HUDEP-2 (cell line): ENCODE data around the gene TRIO.
"Not testable (repeated sequence)": the region's sequence is repeated elsewhere in the genome, so short reads cannot be mapped to it uniquely, and the experiment has no call there.

ENCODE experiments used
- DNase-seq, 76 experiments: peaks; one replicate each; lab custom pipeline; 2025; ENCODE audit not compliant: unreplicated experiment in 76 of 76; lab: John Stamatoyannopoulos, UW

Gene TRIO

GRCh38 chr5:14510156-14510734 lies 367.1 kb downstream of the TRIO start:
- DNase-seq = no peak

- DNase-seq = no peak
These were observed 367.7 kb downstream of the TRIO start for GRCh38 chr5:14510880-14511279.

GRCh38 chr5:14512574-14512973 lies 369.4 kb downstream of the TRIO start:
- DNase-seq = no peak

GRCh38 chr5:14513266-14513665 lies 370.1 kb downstream of the TRIO start:
- no peak for DNase-seq

GRCh38 chr5:14516901-14517300 lies 373.8 kb downstream of the TRIO start:
- DNase-seq = no peak

GRCh38 chr5:14518638-14519037 lies 375.5 kb downstream of the TRIO start:
- DNase-seq = no peak

GRCh38 chr5:14521748-14522147 lies 378.6 kb downstream of the TRIO start:
- DNase-seq = no peak

- no peak for DNase-seq
These were observed 379.6 kb downstream of the TRIO start for GRCh38 chr5:14522721-14523120.

GRCh38 chr5:14523243-14524034 lies 380.3 kb downstream of the TRIO start:
- no peak for DNase-seq

GRCh38 chr5:14525397-14525796 lies 382.3 kb downstream of the TRIO start:
- DNase-seq = no peak

- DNase-seq = no peak
These were observed 383.4 kb downstream of the TRIO start for GRCh38 chr5:14526493-14526892.

GRCh38 chr5:14528115-14528514 lies 385.0 kb downstream of the TRIO start:
- DNase-seq = no peak

GRCh38 chr5:14528926-14529325 lies 385.8 kb downstream of the TRIO start:
- DNase-seq = no peak

GRCh38 chr5:14531668-14532067 lies 388.5 kb downstream of the TRIO start:
- no peak for DNase-seq

- no peak for DNase-seq
These were observed 389.0 kb downstream of the TRIO start for GRCh38 chr5:14532180-14532579.

- no peak for DNase-seq
These were observed 391.6 kb downstream of the TRIO start for GRCh38 chr5:14534773-14535172.

GRCh38 chr5:14545308-14545707 lies 402.2 kb downstream of the TRIO start:
- no peak for DNase-seq

GRCh38 chr5:14545862-14546261 lies 402.7 kb downstream of the TRIO start:
- DNase-seq = no peak

GRCh38 chr5:14547666-14548065 lies 404.5 kb downstream of the TRIO start:
- no peak for DNase-seq

- no peak for DNase-seq
These were observed 408.1 kb downstream of the TRIO start for GRCh38 chr5:14551211-14551610.

GRCh38 chr5:14552017-14552416 lies 408.9 kb downstream of the TRIO start:
- no peak for DNase-seq

- not testable (repeated sequence) for DNase-seq
These were observed 411.1 kb downstream of the TRIO start for GRCh38 chr5:14554288-14554687.
